H1 (cell line): ENCODE results near the gene STEAP4. TPM values are rescaled to one million over a fixed set of nuclear protein-coding genes. Genes with fewer than 3 reads are reported as not detected.

Experiments
- CTCF ChIA-PET: fragments of 300-600 bp; sonication (Branson Sonifier 250); formaldehyde crosslinking; loops from one replicate; lab custom pipeline; 2021; ENCODE audit not compliant: partially characterized antibody; lab: Charles Lee
- POLR2A ChIA-PET: fragments of 300-600 bp; sonication (Branson Sonifier 250); formaldehyde crosslinking; loops from one replicate; lab custom pipeline; 2021; ENCODE audit warnings: inconsistent platforms; ENCODE audit not compliant: partially characterized antibody; lab: Charles Lee
- DNase-seq, 2 experiments: peaks; one replicate each; pipeline versions ENCODE4 v3.0.0 to v3.0.0-alpha.2; 2010 to 2022; ENCODE audit warnings: low spot score in 2 of 2, low read depth in 1 of 2, mixed read lengths in 1 of 2
- FAIRE-seq: peaks from 2 replicates; lab custom pipeline; 2011; peaks lifted over from hg19 to GRCh38; lab: Jason Lieb, UNC
- H2AFZ ChIP-seq: 2 replicates; pipeline ENCODE4 v1.8.1; 2012; ENCODE audit warnings: low read length, inconsistent platforms
- H2AK5ac ChIP-seq: 2 replicates; pipeline ENCODE4 v1.6.1; 2013; ENCODE audit warnings: low read depth, low read length
- H2BK120ac ChIP-seq: replicated peaks from 2 replicates; pipeline ENCODE3; 2013; ENCODE audit warnings: low read depth, low read length, inconsistent platforms
- H2BK12ac ChIP-seq: 2 replicates; pipeline ENCODE4 v1.6.1; 2013; ENCODE audit warnings: low read depth, low read length
- H2BK15ac ChIP-seq: 2 replicates; pipeline ENCODE4 v1.6.1; 2013; ENCODE audit warnings: low read length
- H2BK20ac ChIP-seq: 2 replicates; pipeline ENCODE4 v1.6.1; 2013; ENCODE audit warnings: low read length
- H2BK5ac ChIP-seq: 2 replicates; pipeline ENCODE4 v1.6.1; 2013; ENCODE audit warnings: low read depth, low read length
- H3K14ac ChIP-seq: 2 replicates; pipeline ENCODE4 v1.6.1; 2013; ENCODE audit warnings: inconsistent platforms; ENCODE audit not compliant: insufficient read length
- H3K18ac ChIP-seq: 2 replicates; pipeline ENCODE4 v1.6.1; 2013; ENCODE audit warnings: low read length; ENCODE audit errors: extremely low read depth
- H3K23ac ChIP-seq: 2 replicates; pipeline ENCODE4 v1.6.1; 2013; ENCODE audit warnings: inconsistent platforms; ENCODE audit not compliant: insufficient read length
- H3K23me2 ChIP-seq: 2 replicates; pipeline ENCODE4 v1.6.1; 2013; ENCODE audit warnings: low read depth, low read length
- H3K27ac ChIP-seq: 2 replicates; pipeline ENCODE4 v1.6.1; 2011; ENCODE audit warnings: low read depth, low read length, inconsistent platforms
- H3K27me3 ChIP-seq, 4 experiments: replicated peaks in 1 of 4; 1 replicate in 1 of 4; 2 replicates in 3 of 4; pipeline versions ENCODE4 v1.6.1 to v1.8.1; 2011 to 2013; ENCODE audit warnings: low read length in 3 of 4, mild to moderate bottlenecking in 3 of 4, inconsistent platforms in 2 of 4, mixed read lengths in 2 of 4, moderate library complexity in 1 of 4; ENCODE audit not compliant: control insufficient read depth in 3 of 4, insufficient read depth in 3 of 4; ENCODE audit errors: extremely low read depth in 1 of 4
- H3K36me3 ChIP-seq, 4 experiments: 2 replicates each; pipeline versions ENCODE4 v1.6.1 to v1.8.1; 2011 to 2013; ENCODE audit warnings: mild to moderate bottlenecking in 4 of 4, low read length in 3 of 4, moderate library complexity in 2 of 4, control low read depth in 1 of 4, inconsistent platforms in 1 of 4; ENCODE audit not compliant: insufficient read depth in 4 of 4, control insufficient read depth in 2 of 4
- H3K4ac ChIP-seq: replicated peaks from 2 replicates; pipeline ENCODE3; 2013; ENCODE audit warnings: low read length, low read depth, mixed read lengths, inconsistent platforms; ENCODE audit not compliant: insufficient read length
- H3K4me1 ChIP-seq, 4 experiments: replicated peaks in 1 of 4; 1 replicate in 1 of 4; 2 replicates in 3 of 4; pipeline versions ENCODE4 v1.6.1 to v1.8.1; 2011 to 2013; ENCODE audit warnings: low read length in 3 of 4, inconsistent platforms in 2 of 4, mixed read lengths in 1 of 4; ENCODE audit not compliant: insufficient read depth in 4 of 4, control insufficient read depth in 3 of 4
- H3K4me2 ChIP-seq, 2 experiments: 2 replicates each; pipeline versions ENCODE4 v1.6.1 to v1.8.1; 2011 to 2013; ENCODE audit warnings: low read depth in 2 of 2, low read length in 2 of 2, control low read depth in 1 of 2, inconsistent platforms in 1 of 2, mild to moderate bottlenecking in 1 of 2; ENCODE audit not compliant: insufficient read depth in 1 of 2
- H3K4me3 ChIP-seq, 4 experiments: fragments of 200-600, 300-600 bp in 1 of 4; sonication (generic), shearing (Covaris generic), sonication (Bioruptor Twin) in 1 of 4; 2 replicates each; pipeline versions ENCODE4 v1.5.1 to v1.8.1; 2011 to 2016; ENCODE audit warnings: low read length in 4 of 4, low read depth in 3 of 4, control low read depth in 2 of 4, inconsistent platforms in 2 of 4, mild to moderate bottlenecking in 2 of 4, mixed read lengths in 1 of 4, moderate library complexity in 1 of 4; ENCODE audit not compliant: insufficient read depth in 2 of 4; ENCODE audit errors: extremely low read depth in 1 of 4
- H3K56ac ChIP-seq: replicated peaks from 2 replicates; pipeline ENCODE3; 2013; ENCODE audit warnings: low read depth, mild to moderate bottlenecking, mixed read lengths, low read length, inconsistent platforms; ENCODE audit not compliant: insufficient read length
- H3K79me1 ChIP-seq: 2 replicates; pipeline ENCODE4 v1.6.1; 2013; ENCODE audit warnings: low read depth, low read length, control low read depth
- H3K79me2 ChIP-seq, 2 experiments: 2 replicates each; pipeline versions ENCODE4 v1.6.1 to v1.8.1; 2012 to 2013; ENCODE audit warnings: low read length in 2 of 2, mild to moderate bottlenecking in 2 of 2, inconsistent platforms in 1 of 2; ENCODE audit not compliant: insufficient read depth in 2 of 2, control insufficient read depth in 1 of 2
- H3K9ac ChIP-seq, 4 experiments: replicated peaks in 1 of 4; 1 replicate in 1 of 4; 2 replicates in 3 of 4; pipeline versions ENCODE4 v1.6.1 to v1.8.1; 2011 to 2013; ENCODE audit warnings: low read depth in 3 of 4, low read length in 3 of 4, control low read depth in 2 of 4, mild to moderate bottlenecking in 2 of 4, moderate library complexity in 2 of 4, inconsistent platforms in 1 of 4; ENCODE audit errors: extremely low read depth in 1 of 4
- H3K9me3 ChIP-seq, 2 experiments: 2 replicates each; pipeline versions ENCODE4 v1.6.1 to v1.8.1; 2012 to 2013; ENCODE audit warnings: mild to moderate bottlenecking in 2 of 2, moderate library complexity in 2 of 2, control low read depth in 1 of 2, inconsistent platforms in 1 of 2, low read depth in 1 of 2, low read length in 1 of 2, mixed read lengths in 1 of 2; ENCODE audit not compliant: insufficient read depth in 2 of 2
- H4K20me1 ChIP-seq, 2 experiments: replicated peaks in 1 of 2; 2 replicates each; pipeline versions ENCODE3 to v1.8.1; 2011 to 2013; ENCODE audit warnings: inconsistent platforms in 2 of 2, low read length in 2 of 2, mild to moderate bottlenecking in 1 of 2; ENCODE audit not compliant: insufficient read depth in 2 of 2, control insufficient read depth in 1 of 2
- H4K5ac ChIP-seq: 2 replicates; pipeline ENCODE4 v1.6.1; 2013; ENCODE audit warnings: low read length, low read depth, mixed read lengths, inconsistent platforms; ENCODE audit not compliant: insufficient read length
- H4K8ac ChIP-seq: 2 replicates; pipeline ENCODE4 v1.8.0; 2013; ENCODE audit warnings: mild to moderate bottlenecking, moderate library complexity, low read length, inconsistent platforms; ENCODE audit not compliant: insufficient read depth; ENCODE audit errors: extremely low read depth
- H4K91ac ChIP-seq: replicated peaks from 2 replicates; pipeline ENCODE3; 2013; ENCODE audit warnings: low read length, mixed read lengths, inconsistent platforms; ENCODE audit not compliant: insufficient read length
- CEBPB ChIP-seq: IDR thresholded peaks from 2 replicates; pipeline ENCODE4 v1.6.1; 2012; ENCODE audit warnings: low read depth, low read length
- E2F6 ChIP-seq: IDR thresholded peaks from 2 replicates; pipeline ENCODE4 v1.6.1; 2012; ENCODE audit warnings: inconsistent platforms
- TAF1 ChIP-seq: IDR thresholded peaks from 2 replicates; pipeline ENCODE4 v1.6.1; 2011; ENCODE audit warnings: mild to moderate bottlenecking, low read depth, low read length
- polyA plus RNA-seq, 7 experiments: library from polyadenylated mRNA; depleted of rRNA in 3 of 7; stranded (reverse) in 5 of 7; unstranded in 2 of 7; fragments of >200 nt in 5 of 7; fragments of 200-250 nt in 2 of 7; gene quantifications; 1 replicate in 5 of 7; 2 replicates in 1 of 7; 4 replicates in 1 of 7; pipeline versions ENCODE4 v1.2.1 to v1.2.3, GENCODE V29; 2011 to 2013; ENCODE audit warnings: missing spikeins in 2 of 7, mixed read lengths in 2 of 7
- total RNA-seq: library from RNA; stranded (reverse); fragmentation: NEBNext Ultra II Directional; extraction: Animal tissue kit (Norgen Biotek cat#: 25700); gene quantifications from 2 replicates; pipeline ENCODE4 v1.2.1, GENCODE V29; 2021

The STEAP4 gene
- total and polyA plus RNA-seq, 2 of the 8 experiments (the other 6 are each of a cell fraction or from before 2014, with no cell fraction given): under 0.01 TPM; not detected in 1

GRCh38 chr7:88233828-88234227 is 72.9 kb downstream of the STEAP4 start:
- POLR2A ChIA-PET: no interaction called here
- FAIRE-seq: no peak

More at GRCh38 chr7:88233828-88234227, 72.9 kb downstream of the STEAP4 start:
- Histone ChIP-seq H3K18ac (no peak overlapping the region), H4K91ac (no peak overlapping the region), H3K27ac (no peak overlapping the region), H3K4ac (no peak overlapping the region), H2BK12ac (no peak overlapping the region), H2BK5ac (no peak overlapping the region), H3K36me3 (no peaks in the 10 kb centered on the region), H4K20me1 (no peaks in the 10 kb centered on the region), H3K9me3 (no peaks in the 10 kb centered on the region), H2BK15ac (no peak overlapping the region), H3K79me2 (no peaks in the 10 kb centered on the region), H3K4me2 (no peak overlapping the region), H3K4me3 (no peak overlapping the region), H4K5ac (no peak overlapping the region), H3K9ac (no peak overlapping the region), H3K27me3 (no peaks in the 10 kb centered on the region), H3K23ac (no peak overlapping the region), H3K56ac (no peak overlapping the region), H2AFZ (no peak overlapping the region), H2AK5ac (no peak overlapping the region), H3K23me2 (peaks cover 3% of the 10 kb centered on the region; the same call in 1 of the 2 replicates), H3K14ac (no peak overlapping the region), H2BK20ac (no peak overlapping the region), H4K8ac (no peak overlapping the region), H2BK120ac (no peak overlapping the region), H3K79me1 (no peaks in the 10 kb centered on the region), H3K4me1 (no peaks in the 10 kb centered on the region)
- TF ChIP-seq TAF1 (no peak), E2F6 (no peak), CEBPB (0 out of 2 replicates have a peak, but pooled peaks have one; percentile 22)
- no peak for DNase-seq
- CTCF ChIA-PET: interaction anchor here (1.3 kb wide), 1 partner anchor 13 kb away, joined by 3 read pairs; no protein-coding TSS in a partner anchor
